NCI-H345 treated with DMSO at 0.1 percent for 48 hours (cell line): ENCODE results near the gene PITPNB.

Experiments
- DNase-seq: peaks from one replicate; lab custom pipeline; 2025; ENCODE audit not compliant: unreplicated experiment; lab: John Stamatoyannopoulos, UW

The PITPNB gene

DNA sequence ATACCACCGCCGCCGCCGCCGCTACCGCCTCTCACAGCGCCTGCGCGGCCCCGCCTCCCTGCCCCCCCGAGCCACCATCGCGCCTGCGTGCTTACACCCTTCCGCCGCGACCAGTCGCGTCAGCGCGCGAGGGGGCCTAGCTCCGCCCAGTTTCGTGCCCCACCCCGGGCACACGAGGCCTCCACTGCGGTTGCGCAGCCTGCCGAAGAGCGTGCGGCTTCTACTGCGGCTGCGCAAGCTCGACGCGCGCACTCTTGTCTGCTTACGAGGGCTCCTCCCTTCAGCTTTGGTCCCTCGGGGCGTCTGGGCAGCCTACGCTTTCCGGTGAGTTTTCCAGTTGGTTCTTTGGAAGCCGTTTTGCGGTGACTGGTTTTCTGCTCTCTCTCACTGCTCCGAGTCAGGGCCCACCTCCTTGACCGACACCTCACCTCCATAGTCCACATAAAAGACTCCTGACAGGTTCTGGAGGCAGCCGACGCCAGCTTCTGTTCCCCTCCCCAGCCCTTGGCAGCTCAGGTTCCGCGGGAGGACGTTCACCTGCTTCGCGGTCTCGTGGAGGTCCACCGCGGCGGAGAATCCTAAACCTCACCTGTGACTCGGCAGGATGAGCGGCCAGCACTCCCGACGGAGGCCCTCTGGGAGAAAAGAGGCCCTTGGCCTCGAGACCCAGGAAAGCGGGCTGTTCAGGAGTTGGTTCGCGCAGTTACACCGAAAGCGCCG lies at the start of gene PITPNB:
Gene PITPNB, minus strand, starts transcription at position 35 of the 720 bp plus-strand sequence. CDS start 65 bp downstream, outside the sequence.
- peak; percentile 84 for DNase-seq

GRCh38 chr22:27966168-27967064 lies 47.4 kb upstream of the PITPNB start:
- no peak for DNase-seq

GRCh38 chr22:27962268-27963044 lies 43.4 kb upstream of the PITPNB start:
- DNase-seq: no peak

DNA sequence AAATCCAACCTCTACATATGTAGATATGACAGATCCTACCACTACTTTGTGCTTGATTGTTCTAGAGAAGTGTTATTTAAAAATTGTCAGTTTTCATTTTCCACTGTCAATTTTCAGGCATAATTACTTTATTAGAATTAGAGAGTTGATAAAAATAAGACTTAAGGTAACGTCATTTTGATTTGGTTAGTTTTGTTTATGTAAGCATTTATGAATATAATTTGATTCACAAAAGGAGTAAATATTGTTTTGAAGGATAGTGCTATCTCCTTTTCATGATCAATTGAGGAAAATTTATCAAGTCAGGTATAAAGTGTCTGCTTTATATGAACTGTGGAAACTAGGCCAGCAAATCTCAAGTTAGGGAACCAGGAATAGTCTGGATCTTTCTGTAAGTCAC lies 42.6 kb upstream of the PITPNB start:
- DNase-seq: no peak

GRCh38 chr22:27961182-27961581 lies 42.1 kb upstream of the PITPNB start:
- no peak for DNase-seq

- no peak for DNase-seq
Observed at GRCh38 chr22:27959335-27960090, 40.5 kb upstream of the PITPNB start.

DNA sequence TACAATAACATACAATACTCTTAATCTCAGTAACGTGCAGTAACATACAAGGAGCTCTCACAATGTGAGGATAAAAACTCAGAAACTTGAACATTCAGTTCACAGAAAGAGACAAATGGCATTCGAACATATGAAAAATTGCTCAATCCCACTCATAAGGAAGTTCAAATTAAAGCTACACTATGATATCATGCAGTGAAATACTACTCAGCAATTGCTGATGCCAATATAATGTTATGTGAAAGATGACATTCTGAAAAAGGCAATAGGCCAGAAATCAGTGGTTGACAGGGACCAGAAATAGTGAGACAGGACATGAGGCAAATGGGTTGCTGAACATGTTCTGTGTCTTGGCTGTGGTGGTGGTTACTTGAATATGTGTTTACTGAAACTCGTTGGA lies 33.7 kb upstream of the PITPNB start:
- no peak for DNase-seq

DNA sequence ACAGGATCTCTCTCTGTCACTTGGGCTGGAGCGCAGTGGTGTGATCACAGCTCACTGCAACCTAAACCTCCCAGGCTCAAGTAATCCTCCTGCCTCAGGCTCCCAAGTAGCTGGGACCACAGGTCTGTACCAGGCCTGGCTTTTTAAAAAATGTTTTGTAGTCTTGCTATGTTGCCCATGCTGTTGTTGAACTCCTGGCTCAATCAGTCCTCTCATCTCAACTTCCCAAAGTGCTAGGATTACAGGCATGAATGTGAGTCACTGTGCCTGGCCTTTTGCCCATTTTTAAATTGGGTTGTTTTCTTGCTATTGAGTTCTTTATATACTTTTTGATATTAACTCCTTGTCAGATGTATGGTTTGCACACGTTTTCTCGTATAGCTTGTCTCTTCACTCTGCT lies 33.0 kb upstream of the PITPNB start:
- no peak for DNase-seq

DNA sequence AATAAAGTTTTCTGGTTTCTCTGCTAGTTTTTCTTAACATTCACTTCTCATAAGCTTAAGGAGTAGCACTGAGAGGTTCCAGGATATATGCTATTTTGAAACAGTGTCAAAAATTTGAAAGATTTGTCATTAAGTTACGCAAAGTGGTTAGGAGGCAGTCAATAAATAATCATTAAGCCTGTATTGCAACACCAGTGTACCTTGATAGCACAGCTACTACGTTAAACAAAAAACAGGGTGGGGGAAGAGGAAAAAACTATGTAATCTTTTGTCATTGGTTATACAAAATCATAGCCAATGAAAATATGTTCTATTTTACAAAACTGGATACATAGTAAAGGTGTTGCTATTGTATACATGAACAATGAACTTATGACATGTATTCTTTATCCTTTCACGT lies 30.4 kb upstream of the PITPNB start:
- no peak for DNase-seq

DNA sequence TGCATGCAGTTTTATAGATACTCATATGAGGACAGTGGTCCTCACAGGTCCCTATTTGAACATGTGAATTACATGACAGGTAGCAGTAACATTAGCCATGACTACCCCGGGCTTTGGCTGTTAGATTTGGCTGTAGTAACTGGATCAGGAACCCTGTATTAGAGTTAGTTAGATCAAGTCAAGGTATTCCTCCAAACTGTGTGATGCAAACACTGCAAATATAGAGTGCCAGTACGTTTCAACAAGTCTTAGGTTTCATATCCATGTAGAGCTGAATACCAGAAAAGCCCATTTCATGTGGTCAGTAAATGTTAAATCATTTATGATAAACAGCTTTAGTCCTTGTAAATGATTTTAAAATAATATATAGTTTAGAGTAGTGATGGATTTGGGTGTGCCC lies 29.5 kb upstream of the PITPNB start:
- no peak for DNase-seq

- no peak for DNase-seq
Observed at GRCh38 chr22:27947448-27947847, 28.4 kb upstream of the PITPNB start.

DNA sequence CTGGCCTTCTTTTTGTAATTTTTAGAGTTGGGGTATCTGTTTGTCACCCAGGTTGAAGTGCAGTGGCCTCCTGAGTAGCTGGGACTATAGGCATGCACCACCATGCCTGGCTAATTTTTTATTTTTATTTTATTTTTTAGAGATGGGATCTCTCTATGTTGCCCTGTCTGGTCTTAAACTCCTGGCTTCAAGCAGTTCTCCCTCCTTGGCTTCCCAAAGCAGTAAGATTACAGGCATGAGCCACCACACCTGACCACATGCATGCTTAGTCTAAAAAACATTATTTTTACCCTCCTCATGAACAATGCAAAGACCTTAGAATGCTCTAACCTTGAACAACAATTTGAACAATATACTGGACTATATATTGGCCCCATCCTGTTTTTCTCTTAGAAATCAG lies 22.1 kb upstream of the PITPNB start:
- DNase-seq: no peak

DNA sequence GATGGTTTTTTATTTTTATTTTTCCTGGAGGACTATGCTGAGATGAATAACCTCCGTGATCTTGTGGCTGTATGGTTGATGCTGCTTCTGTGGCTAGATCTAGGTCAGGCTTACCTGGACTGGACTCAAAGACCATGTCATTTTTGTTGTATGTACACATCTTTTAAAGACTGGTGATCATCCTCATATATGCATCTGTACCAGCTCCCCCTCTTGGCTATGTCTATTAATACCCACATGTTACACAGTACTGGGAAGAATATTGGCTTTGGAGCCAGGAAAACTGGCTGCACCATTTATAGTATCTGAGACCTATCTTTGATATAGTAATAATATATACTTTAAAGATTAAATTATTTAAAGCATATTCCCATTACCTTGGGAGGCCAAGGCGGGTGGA lies 18.4 kb upstream of the PITPNB start:
- no peak for DNase-seq

- no peak for DNase-seq
Observed at GRCh38 chr22:27935897-27936296, 16.8 kb upstream of the PITPNB start.

- DNase-seq: no peak
Observed at GRCh38 chr22:27934069-27934468, 15.0 kb upstream of the PITPNB start.

- no peak for DNase-seq
Observed at GRCh38 chr22:27933186-27933983, 14.3 kb upstream of the PITPNB start.

DNA sequence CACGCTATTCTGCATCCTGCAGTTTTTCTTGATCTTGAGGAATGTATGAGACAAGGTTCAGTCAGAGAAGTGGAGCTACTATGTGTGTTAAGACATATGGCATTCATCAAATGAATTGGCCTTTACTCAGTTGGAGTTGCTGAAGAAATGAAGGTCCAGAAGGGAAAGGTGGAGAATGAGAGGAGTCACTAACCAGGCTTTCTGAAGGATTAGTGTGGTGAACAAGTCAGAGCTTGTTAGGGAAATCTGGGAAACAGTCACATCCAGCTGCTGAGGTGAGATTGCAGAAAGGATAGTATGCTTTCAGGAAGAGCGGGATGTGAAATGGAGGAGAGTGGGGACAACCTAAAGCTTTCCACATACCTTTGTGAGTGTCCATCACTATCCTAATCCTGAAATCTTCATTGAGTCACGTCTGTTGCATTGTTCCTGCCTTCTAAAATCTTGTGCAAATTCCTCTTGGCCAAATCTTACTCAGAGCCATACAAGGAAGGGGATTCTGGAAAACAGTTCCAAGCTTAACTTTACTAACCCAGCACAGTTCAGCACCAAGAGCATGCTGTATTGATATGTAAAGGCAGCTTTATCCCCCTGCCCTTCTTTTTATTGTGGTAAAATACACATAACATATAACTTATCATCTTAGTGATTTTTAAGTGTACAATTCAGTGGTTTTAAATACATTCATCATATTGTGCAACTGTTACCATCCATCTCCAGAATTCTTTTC lies 11.4 kb upstream of the PITPNB start:
- no peak for DNase-seq

GRCh38 chr22:27927608-27928007 lies 8.6 kb upstream of the PITPNB start:
- DNase-seq: no peak

- DNase-seq: no peak
Observed at GRCh38 chr22:27925331-27925730, 6.3 kb upstream of the PITPNB start.
